ENCODE results near the gene IMPG1.

IMPG1 gene

DNA sequence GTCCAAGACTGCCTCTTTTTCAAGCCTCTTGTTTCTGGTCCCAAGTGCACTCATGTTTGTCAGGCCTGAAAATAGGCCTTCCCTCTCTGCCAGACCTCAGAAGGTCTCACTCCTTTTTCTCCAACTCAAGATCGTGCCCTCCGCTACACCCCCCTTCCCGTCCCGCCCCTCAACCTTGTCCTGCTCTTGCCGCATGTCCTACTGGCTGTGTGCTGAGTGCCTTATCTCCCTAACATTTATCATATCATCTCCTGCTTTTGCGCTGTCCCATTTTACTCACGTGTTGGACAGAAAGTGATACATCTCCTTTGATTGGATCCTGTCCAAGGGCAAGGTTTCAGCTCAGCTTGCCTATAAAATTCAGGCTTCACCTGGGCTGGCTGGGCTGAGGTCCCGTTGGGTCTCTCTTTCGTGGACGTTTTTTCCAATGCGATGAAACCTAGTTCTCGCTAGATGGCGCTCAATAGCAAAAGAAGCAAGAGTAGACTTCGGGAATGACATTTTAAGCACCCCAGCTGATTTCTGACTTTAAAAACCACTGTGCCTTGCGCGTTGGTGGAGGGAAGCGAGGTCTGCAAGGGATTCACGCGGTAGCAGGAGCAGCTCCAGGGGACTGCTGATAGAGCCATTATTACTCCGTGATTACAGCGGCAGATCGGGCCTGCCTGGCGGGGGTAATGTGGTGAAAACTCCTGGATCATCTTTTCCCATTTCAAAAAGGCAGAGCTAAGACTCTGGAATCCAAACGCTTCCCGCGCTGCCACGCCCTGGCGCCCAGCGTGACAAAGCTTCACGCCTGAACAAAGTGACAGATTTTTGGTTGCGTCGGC is 137.6 kb downstream of the IMPG1 start:
- peak; percentile 71 for DNase-seq (ENCODE audit: low read depth)
- no peak overlapping the region for H3K4me3 ChIP-seq (ENCODE audit: low read depth, low read length)
- TF ChIP-seq POLR2A (IDR thresholded peaks at IDR 0.05; ENCODE audit: extremely low read depth, insufficient read length) (no peak), MYC (IDR thresholded peaks at IDR 0.05; ENCODE audit: low read depth, low read length) (no peak), CTCF (IDR thresholded peaks at IDR 0.05; ENCODE audit: low read depth, low read length) (peak; percentile 76)

DNA sequence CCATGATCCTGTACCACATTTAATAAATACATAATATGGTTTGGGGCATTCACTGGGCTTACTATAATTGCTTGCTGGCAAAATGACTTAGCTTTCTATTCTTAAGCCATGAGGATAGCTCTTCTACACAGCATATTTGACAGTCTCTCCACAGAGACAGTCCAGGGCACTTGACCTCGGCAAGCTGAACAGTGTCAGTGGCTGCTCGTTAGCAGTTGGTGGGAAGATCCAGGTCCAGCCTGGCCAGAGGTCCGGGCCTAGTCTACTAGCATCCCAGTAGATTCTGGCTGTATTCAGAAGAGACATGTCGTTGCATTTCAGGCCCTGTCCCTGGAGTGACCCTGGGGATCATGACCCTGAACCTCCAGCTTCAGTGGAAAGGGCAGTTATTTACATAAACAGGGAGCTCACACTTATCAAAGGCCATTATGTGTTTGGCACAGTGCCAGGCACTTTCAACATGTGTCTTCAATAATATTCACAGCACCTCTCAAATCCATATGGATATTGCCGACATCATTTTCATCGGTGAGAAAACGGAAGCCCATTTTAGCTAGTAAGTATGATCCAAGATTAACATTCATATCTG is 139.0 kb downstream of the IMPG1 start:
- no peak overlapping the region for H3K4me3 ChIP-seq (ENCODE audit: low read depth, low read length)
- DNase-seq (ENCODE audit: low read depth) = no peak
- TF ChIP-seq CTCF (IDR thresholded peaks at IDR 0.05; ENCODE audit: low read depth, low read length) = no peak
- TF ChIP-seq MYC (IDR thresholded peaks at IDR 0.05; ENCODE audit: low read depth, low read length) = no peak
- no peak for TF ChIP-seq POLR2A (IDR thresholded peaks at IDR 0.05; ENCODE audit: extremely low read depth, insufficient read length)
- TF ChIP-seq, protein P1, sequence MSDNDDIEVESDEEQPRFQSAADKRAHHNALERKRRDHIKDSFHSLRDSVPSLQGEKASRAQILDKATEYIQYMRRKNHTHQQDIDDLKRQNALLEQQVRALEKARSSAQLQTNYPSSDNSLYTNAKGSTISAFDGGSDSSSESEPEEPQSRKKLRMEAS (IDR thresholded peaks at IDR 0.05; ENCODE audit: low read depth, low read length) = no peak

DNA sequence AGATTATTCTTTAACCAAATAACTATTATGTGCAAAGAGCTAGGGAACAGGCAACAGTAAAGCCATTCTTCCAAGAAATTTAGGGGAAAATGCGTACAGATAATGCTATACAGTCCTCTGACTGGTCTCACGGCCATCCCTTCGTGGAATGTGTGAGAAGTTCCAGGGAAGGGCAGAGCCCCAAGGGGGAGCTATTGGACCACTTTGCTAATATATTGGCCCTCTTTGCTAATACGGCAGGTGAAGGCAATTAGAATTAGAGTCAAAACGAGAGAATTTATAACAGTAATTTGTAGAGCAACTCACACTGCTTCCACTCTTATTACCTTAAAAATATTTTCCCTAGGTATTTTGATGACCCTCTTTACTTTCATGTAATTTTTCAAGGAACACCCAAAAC is 140.4 kb downstream of the IMPG1 start:
- DNase-seq (ENCODE audit: low read depth) = peak; percentile 39
- H3K4me3 ChIP-seq (ENCODE audit: low read depth, low read length) = no peak overlapping the region
- TF ChIP-seq CTCF (IDR thresholded peaks at IDR 0.05; ENCODE audit: low read depth, low read length) (peak; percentile 36), MYC (IDR thresholded peaks at IDR 0.05; ENCODE audit: low read depth, low read length) (no peak)

GRCh38 chr6:75931011-75931680 is 141.3 kb downstream of the IMPG1 start:
- no peak overlapping the region for H3K4me3 ChIP-seq (ENCODE audit: low read depth, low read length)

More at GRCh38 chr6:75931011-75931680, 141.3 kb downstream of the IMPG1 start:
- DNase-seq (ENCODE audit: low read depth) = no peak
- TF ChIP-seq MYC (IDR thresholded peaks at IDR 0.05; ENCODE audit: low read depth, low read length) = no peak
- TF ChIP-seq, protein P1 (IDR thresholded peaks at IDR 0.05; ENCODE audit: low read depth, low read length) = no peak
- TF ChIP-seq CTCF (IDR thresholded peaks at IDR 0.05; ENCODE audit: low read depth, low read length) = no peak
- no peak for TF ChIP-seq POLR2A (IDR thresholded peaks at IDR 0.05; ENCODE audit: extremely low read depth, insufficient read length)
